GM12874 (cell line): ENCODE measurements around the gene CASP10.
A peak's percentile ranks its signal among the peaks of the same experiment; 100 is the strongest.

Experiments used
- CTCF ChIP-seq: IDR thresholded peaks from 2 replicates; pipeline ENCODE4 v1.5.1; 2011; ENCODE audit warnings: low read depth, mild to moderate bottlenecking, control low read depth, low read length, moderate library complexity; ENCODE audit not compliant: insufficient read depth

The CASP10 gene

DNA sequence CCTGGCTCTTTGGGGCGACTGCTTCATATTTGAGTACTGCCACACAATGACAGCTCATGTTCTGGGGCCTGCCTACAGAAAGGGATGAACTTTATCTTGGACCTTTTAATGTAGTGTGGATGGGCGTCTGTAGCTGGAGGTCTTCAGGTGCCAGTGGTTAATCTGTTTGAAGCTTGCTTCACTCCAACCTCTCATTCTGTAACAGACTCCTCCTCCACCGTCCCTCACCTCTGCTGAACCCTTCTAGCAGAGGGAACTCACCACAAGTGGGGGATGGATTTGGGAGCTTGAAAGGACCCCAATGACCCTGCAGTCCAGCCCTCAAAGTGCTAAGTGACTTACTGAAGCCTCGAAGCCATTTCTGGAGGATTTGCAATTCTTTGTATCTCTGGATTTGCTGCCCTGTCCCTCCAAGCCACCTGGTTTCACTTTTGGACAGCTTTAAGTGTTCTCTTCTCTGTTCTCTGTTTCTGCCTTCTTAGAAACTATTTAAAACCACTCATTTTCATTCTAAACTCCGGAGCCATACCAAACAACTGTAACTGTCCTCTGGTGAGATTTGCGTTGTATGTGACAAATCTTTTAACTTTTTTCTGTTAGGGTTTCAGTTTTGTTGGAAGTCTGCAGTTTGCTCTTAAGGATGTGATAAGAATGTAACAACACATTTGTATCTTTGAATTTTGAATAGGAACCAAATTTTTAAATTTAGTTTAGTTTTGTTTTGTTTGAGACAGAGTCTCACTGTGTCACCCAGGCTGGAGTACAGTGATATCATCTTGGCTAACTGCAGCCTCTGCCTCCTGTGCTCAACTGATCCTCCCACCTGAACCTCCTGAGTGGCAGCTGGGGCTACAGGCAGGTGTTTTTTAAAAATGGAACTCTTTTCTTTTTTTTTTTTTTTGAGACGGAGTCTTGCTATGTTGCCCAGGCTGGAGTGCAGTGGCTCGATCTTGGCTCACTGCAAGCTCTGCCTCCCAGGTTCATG, 40.4 kb downstream of the CASP10 start:
- no peak for TF ChIP-seq CTCF

DNA sequence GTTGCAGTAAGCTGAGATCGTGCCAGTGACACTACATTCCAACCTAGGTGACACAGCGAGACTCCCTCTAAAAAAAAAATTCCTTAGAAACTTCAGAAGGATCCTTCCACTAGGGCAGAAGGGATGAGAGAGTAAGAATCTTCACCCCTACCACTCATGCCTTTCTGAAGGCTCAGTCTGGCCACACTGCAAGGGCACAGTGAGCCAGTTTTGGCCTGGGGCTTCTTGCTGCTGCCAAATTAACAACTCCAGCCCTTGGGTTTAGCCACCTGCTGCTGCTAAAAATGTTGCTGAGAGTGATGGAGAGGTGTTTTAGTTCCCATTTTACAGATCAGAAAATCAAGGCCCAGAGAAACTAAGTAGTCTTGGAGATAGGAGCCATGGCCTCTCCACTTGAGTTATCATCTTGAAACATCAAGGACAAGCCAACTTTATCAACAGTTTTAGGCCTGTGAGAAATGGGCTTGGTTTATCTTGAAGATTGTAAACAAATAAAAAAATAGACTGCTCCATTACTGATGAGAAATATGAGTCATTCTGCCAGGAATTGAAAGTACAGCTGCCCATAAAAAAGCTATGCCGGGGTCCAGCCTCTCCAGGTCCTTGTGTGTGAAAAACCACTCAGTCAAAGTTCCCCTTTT, 45.5 kb downstream of the CASP10 start:
- no peak for TF ChIP-seq CTCF

DNA sequence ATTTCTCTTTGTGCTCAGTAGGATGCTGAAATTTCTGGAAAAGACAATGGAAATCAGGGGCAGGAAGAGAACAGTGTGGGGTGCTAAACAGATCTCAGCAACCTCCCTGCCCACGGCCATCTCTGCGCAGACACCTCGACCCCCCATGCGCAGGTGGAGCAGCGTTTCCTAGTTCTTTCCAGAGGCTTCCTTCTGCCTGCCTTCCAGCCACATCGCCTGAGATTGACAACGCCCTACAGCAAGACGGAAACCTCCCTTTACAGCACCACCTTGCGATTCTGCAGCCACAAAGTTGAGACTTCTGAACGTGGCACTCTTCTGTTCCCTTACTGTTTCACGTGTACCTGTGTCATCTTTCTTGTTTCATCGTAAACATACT, 46.0 kb downstream of the CASP10 start:
- TF ChIP-seq CTCF, result no peak

DNA sequence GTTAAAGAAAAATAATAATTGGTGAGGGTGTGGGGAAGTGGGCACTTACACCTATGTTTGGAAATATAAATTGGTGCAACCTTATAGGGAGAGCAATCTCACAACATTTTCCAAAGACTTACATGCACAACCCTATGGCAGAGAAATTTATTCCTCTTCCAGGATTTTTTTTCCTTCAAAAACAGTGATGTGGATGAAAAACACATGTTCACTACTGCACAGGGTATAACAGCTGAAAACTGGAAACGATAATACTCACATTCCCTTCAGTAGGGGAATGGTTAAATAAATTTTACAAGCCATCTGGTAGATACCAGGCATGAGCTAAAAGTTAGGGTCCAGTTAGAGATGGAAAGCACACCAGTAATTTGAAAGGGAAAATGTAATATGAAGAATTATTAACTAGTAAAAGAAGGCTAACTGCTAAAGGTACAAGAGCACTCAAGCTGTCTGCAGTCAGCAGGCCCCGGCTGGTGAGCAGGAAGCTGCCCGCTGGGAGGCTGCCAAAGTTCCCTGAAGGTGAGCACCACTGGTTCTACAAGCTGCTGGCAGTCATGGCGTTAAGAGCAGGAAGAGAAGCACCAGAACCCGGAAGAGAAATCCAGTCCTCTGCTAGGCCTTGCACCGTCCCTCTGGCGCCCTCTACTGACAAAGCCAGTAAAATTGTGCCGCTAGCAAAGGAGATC, 49.0 kb downstream of the CASP10 start:
- peak; percentile 89 for TF ChIP-seq CTCF

DNA sequence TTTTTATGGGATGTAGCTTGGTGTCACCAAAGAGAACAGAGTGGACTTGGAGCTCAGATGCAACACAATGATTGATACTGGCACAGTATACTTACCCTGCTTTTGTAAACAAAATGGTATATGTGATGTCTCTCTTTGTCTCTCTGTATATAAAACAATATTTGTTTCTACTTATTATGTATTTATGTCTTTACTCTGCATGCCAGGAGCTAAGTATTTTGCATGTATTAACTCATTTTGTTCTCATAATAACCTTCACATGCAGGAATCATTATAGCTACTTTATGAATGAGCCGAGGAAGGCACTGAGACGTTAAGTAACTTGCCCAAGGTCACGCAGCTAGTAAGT, 49.5 kb downstream of the CASP10 start:
- no peak for TF ChIP-seq CTCF

GRCh38 chr2:201233192-201233811, 50.4 kb downstream of the CASP10 start:
- TF ChIP-seq CTCF, result no peak
